Left forelimb (tissue), 1 donor: ENCODE results near the gene GPR137.
"Not testable (repeated sequence)": the region's sequence is repeated elsewhere in the genome, so short reads cannot be mapped to it uniquely, and the experiment has no call there.

Experiments
- DNase-seq: peaks from one replicate; pipeline ENCODE4 v3.0.0-alpha.2; 2018; ENCODE audit warnings: low spot score

The GPR137 gene

GRCh38 chr11:64321026-64321425, 35.4 kb downstream of the GPR137 start:
- DNase-seq, result no peak

- DNase-seq, result no peak
Observed at GRCh38 chr11:64321533-64321932, 35.9 kb downstream of the GPR137 start.

GRCh38 chr11:64322925-64323260, 37.2 kb downstream of the GPR137 start:
- no peak for DNase-seq

GRCh38 chr11:64323373-64323772, 37.7 kb downstream of the GPR137 start:
- DNase-seq, result no peak

DNA sequence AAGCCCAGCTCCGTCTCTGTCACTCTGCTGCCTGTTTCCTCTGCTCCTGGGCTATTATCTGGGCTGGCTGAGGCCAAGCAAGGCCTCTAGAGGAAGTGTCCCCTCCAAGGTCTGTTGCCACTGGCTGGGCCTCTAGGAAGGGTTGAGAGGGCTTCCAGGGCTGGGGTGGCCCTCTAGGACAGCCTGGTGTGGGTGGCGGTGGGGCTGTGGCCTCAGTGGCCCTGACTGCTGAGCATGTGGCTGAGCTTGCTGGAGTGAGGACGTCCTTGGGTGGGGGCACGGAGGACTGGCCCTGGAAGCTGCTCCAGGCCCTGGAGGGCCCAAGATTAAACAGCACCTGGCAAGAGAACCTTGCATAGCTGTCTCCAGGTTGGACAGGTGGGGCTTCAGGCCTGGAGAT, 38.3 kb downstream of the GPR137 start:
- DNase-seq, result not testable (repeated sequence)

- DNase-seq, result no peak
Observed at GRCh38 chr11:64324692-64325469, 39.2 kb downstream of the GPR137 start.

DNA sequence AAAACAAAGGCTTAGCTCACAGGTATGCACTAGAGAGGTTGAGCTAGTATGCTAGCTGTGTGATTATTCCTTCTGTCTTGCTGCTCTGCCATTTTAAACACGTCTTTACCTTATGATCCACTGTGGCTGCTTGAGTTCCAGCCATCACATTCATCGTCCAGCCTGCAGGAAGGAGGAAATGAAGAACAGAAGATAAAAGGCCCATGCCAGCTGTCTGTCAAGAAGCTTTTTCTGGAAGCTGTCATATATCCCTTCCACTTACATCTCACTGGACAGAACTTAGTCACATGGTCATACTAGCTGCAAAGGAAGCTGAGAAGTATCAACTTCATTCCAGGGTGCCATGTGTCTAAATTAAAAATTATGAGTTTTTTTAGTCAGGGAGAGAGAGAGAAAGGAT, 41.7 kb downstream of the GPR137 start:
- no peak for DNase-seq

DNA sequence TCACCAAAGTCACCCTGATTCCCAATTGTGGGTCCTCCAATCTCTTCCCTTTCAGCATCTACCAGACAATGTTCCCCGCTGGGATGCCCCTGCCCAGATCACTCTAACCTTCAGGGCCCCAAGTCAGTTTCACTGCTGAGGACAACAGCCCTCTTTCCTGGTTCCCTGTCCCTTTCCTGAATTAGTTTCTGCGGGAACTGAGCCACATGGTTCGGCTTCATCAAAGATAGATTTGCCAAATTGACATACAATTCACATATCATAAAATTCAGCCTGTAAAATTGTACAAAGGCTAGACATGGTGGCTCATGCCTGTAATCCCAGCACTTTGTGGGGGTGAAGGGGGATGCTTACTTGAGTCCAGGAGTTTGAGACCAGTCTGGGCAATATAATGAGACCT, 42.3 kb downstream of the GPR137 start:
- no peak for DNase-seq

DNA sequence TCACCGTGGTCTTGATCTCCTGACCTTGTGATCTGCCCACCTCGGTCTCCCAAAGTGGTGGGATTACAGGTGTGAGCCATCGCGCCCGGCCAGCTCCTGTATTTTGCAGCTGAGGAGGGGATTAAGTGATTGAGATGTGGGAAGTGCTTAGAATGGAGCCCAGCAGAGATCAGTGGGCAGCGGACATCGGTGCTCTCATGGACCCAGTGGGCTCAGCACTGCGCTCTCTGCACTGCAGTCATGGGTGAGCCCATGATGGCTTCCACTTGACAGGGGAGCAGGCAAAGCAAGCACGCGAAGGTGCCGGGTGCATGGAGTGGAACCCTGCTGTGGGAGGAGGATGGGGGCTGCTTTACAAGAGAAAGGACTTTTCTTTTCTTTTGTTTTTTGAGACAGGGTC, 45.2 kb downstream of the GPR137 start:
- no peak for DNase-seq

DNA sequence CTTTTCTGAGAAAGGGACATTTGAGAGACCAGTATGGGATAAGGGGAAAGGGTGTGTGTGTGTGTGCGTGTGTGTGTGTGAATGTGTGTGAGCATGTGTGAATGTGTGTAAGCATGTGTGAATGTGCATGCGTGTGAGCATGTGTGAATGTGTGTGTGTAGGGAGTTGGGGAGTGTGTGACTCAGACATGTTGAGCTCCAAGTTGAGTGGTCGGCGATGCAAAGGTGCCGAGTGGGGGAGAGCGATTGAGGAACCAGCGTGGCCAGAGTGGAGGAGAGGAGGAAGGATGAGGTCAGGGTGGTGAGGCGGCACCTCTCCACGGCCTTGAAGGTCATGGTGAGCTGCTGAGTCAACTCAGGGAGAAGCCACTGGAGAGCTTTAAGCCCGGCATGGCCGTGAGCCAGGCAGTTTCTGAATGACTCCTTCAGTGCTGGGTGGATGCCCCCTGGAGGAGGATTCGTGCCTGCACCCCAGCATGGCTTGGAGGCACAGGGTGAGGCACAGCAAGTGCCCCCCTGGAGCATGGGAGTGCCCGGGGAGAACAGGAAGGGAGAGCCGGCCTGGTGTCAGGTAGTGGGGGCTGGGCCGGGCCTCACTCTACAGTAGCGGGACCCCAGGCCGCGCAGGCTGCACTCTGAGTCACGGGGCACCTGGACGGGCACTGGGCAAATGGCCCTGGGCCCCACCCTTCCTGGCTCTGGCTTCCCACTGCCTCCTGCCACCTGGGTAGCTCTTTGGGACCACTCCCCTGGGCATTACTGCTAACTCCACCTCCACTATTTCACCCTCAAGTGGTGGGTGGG, 46.1 kb downstream of the GPR137 start:
- DNase-seq, result no peak

DNA sequence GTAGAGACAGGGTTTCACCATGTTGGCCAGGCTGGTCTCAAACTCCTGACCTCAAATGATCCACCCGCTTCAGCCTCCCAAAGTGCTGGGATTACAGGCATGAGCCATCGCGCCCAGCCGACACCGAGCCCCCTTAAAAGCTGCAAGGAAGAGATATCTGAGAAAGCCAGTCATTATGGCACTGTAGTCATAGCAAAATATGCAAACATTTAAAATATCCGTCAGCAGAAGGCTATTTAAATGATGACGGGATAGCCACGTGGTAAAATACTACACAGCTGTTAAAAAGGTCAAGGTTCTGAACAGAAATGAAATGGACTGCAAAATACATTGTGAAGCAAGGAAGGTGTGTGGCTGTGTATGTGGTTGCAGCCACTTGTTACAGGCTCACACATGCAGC, 47.9 kb downstream of the GPR137 start:
- no peak for DNase-seq

GRCh38 chr11:64334764-64335735, 49.4 kb downstream of the GPR137 start:
- DNase-seq, result no peak

DNA sequence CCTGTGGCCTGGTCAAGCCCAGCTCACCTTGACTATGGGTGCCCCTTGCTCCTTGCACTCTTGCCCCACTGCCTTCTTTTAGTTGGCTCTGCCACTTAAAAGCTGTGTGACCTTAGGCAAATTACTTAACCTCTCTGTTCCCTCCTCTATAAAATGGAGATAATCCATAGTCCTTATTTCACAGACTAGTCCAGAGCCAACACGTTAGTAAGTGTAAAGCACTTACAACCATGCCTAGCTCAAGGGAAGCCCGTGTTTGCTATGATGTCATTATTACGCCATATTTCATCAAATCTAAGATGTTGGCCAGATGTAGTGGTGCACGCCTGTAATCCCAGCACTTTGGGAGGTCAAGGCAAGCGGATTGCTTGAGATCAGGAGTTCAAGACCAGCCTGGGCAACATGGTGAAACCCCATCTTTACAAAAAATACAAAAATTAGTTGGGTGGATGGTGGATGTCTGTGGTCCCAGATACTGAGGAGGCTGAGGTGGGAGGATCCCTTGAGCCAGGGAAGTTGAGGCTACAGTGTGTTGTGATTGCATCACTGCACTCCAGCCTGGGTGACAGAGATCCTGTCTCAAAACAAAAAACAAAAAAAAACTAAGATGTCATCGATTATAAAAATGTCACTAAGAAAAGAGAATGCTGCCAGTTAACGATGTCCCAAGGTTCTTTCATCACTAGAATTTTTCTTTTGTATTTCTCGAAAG, 52.0 kb downstream of the GPR137 start:
- DNase-seq, result no peak

GRCh38 chr11:64338716-64339115, 53.1 kb downstream of the GPR137 start:
- no peak for DNase-seq
